Measurements from ENCODE around the gene IGF2BP1.

The IGF2BP1 gene

DNA sequence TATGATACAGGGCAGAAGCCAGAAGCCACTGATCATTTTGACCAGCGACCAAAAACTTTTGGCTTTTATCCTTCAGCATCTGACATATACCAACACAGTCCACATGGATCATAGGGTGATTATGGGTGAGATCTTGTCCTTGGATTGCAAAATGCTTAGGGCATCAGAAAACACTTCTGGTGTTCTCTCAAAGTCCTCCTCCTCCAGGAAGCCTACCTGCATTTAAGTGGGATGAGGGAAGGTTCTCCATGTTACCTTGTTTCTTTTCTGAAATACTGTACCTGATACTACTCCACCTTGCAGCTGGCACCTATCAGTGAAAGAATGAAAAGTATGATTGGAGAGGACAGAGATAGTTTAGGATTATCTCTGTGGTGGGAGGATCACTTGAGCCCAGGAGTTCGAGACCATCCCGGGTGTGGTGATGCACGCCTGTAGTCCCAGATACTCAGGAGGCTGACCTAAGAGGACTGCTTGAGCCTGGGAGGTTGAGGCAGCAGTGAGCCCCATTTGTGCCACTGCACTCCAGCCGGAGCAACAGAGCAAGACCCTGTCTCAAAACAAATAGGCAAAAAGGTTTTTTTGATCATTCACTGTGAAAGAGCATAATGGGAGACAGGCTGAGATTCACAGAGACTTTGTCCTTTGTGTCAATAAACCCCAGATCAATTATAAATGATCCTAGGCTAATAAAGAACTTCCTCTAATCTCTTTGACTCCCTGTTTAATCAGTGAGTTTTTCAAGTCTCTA lies 88.6 kb downstream of the IGF2BP1 start:
- Histone ChIP-seq H3F3A (ENCODE audit: insufficient read depth, low read length) (no peaks in the 10 kb centered on the region), H3K27ac (ENCODE audit: low read length) (no peak overlapping the region), H3K36me3 (replicated peaks; ENCODE audit: insufficient read depth, low read length) (no peaks in the 10 kb centered on the region), H3K9me2 (replicated peaks; ENCODE audit: insufficient read depth, low read length) (no peaks in the 10 kb centered on the region), H3K27me3 (replicated peaks; ENCODE audit: insufficient read depth, low read length) (0 out of 2 replicates have a peak, but pooled peaks cover 10% of the 10 kb centered on the region), H3K4me1 (ENCODE audit: low read length) (no peaks in the 10 kb centered on the region), H3K4me3 (ENCODE audit: low read length) (no peak overlapping the region), H3K9me3 (replicated peaks; ENCODE audit: insufficient read depth, low read length) (no peaks in the 10 kb centered on the region), H3K79me2 (ENCODE audit: low read length) (no peaks in the 10 kb centered on the region), H3K4me2 (ENCODE audit: low read depth, low read length) (no peak overlapping the region), H4K20me1 (ENCODE audit: insufficient read depth, low read length) (no peaks in the 10 kb centered on the region), H3K9ac (ENCODE audit: low read length) (no peak overlapping the region), H2AFZ (ENCODE audit: low read length) (no peak overlapping the region)
- no peak for DNase-seq
- TF ChIP-seq, protein P1, sequence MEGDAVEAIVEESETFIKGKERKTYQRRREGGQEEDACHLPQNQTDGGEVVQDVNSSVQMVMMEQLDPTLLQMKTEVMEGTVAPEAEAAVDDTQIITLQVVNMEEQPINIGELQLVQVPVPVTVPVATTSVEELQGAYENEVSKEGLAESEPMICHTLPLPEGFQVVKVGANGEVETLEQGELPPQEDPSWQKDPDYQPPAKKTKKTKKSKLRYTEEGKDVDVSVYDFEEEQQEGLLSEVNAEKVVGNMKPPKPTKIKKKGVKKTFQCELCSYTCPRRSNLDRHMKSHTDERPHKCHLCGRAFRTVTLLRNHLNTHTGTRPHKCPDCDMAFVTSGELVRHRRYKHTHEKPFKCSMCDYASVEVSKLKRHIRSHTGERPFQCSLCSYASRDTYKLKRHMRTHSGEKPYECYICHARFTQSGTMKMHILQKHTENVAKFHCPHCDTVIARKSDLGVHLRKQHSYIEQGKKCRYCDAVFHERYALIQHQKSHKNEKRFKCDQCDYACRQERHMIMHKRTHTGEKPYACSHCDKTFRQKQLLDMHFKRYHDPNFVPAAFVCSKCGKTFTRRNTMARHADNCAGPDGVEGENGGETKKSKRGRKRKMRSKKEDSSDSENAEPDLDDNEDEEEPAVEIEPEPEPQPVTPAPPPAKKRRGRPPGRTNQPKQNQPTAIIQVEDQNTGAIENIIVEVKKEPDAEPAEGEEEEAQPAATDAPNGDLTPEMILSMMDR (IDR thresholded peaks at IDR 0.05; ENCODE audit: low read length), result no peak
- TF ChIP-seq EZH2phosphoT487 (IDR thresholded peaks at IDR 0.05; ENCODE audit: low read length) (no peak), EZH2 (optimal IDR thresholded peaks at IDR 0.05; ENCODE audit: low read depth, low read length) (no peak)

DNA sequence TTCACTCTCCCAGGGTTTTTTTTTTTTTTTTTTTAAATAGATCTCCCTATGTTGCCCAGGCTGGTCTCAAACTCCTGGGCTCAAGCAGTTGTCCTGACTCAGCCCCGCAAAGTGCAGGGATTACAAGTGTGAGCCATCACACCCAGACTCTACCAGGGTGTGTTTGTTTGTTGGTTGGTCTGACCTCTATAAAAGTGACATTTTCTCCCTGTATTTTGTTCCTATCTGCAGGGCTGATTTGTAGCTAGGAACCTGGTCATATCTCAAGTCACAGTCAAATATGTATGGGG lies 89.1 kb downstream of the IGF2BP1 start:
- Histone ChIP-seq H2AFZ (ENCODE audit: low read length) (no peak overlapping the region), H3K9ac (ENCODE audit: low read length) (no peak overlapping the region), H3K36me3 (replicated peaks; ENCODE audit: insufficient read depth, low read length) (no peaks in the 10 kb centered on the region), H3K4me3 (ENCODE audit: low read length) (no peak overlapping the region), H3K79me2 (ENCODE audit: low read length) (no peaks in the 10 kb centered on the region), H3K9me3 (replicated peaks; ENCODE audit: insufficient read depth, low read length) (no peaks in the 10 kb centered on the region), H3F3A (ENCODE audit: insufficient read depth, low read length) (no peaks in the 10 kb centered on the region), H4K20me1 (ENCODE audit: insufficient read depth, low read length) (no peaks in the 10 kb centered on the region), H3K4me1 (ENCODE audit: low read length) (no peaks in the 10 kb centered on the region), H3K27ac (ENCODE audit: low read length) (no peak overlapping the region), H3K27me3 (replicated peaks; ENCODE audit: insufficient read depth, low read length) (0 out of 2 replicates have a peak, but pooled peaks cover 10% of the 10 kb centered on the region), H3K9me2 (replicated peaks; ENCODE audit: insufficient read depth, low read length) (no peaks in the 10 kb centered on the region), H3K4me2 (ENCODE audit: low read depth, low read length) (no peak overlapping the region)
- TF ChIP-seq, protein P1 (IDR thresholded peaks at IDR 0.05; ENCODE audit: low read length), result no peak
- TF ChIP-seq EZH2 (optimal IDR thresholded peaks at IDR 0.05; ENCODE audit: low read depth, low read length) (no peak), EZH2phosphoT487 (IDR thresholded peaks at IDR 0.05; ENCODE audit: low read length) (no peak)
- no peak for DNase-seq

DNA sequence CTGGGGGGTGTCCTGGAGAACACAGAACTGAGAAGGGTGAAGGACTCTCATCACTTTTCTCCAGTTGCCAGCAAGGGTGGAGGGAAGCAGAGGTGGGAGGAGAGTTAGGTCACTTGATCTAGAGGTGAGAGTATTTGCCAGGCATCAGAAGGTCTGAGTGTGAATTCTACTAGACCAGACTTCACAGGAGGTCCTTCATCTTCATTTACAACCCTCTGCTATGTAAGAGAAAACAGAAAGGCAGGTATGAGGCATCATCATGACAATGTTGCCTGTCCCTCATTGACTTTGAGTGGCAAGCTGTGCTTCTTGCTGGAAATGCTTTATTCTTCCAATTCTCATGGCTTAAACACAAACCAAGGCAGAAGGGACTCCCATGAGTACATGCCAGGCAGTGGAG lies 89.5 kb downstream of the IGF2BP1 start:
- Histone ChIP-seq H3K27me3 (replicated peaks; ENCODE audit: insufficient read depth, low read length) (0 out of 2 replicates have a peak, but pooled peaks cover 10% of the 10 kb centered on the region), H4K20me1 (ENCODE audit: insufficient read depth, low read length) (no peaks in the 10 kb centered on the region), H3F3A (ENCODE audit: insufficient read depth, low read length) (no peaks in the 10 kb centered on the region), H3K79me2 (ENCODE audit: low read length) (no peaks in the 10 kb centered on the region), H3K4me3 (ENCODE audit: low read length) (no peak overlapping the region), H3K9ac (ENCODE audit: low read length) (no peak overlapping the region), H3K36me3 (replicated peaks; ENCODE audit: insufficient read depth, low read length) (no peaks in the 10 kb centered on the region), H3K4me1 (ENCODE audit: low read length) (no peaks in the 10 kb centered on the region), H3K9me3 (replicated peaks; ENCODE audit: insufficient read depth, low read length) (no peaks in the 10 kb centered on the region), H3K4me2 (ENCODE audit: low read depth, low read length) (no peak overlapping the region), H3K27ac (ENCODE audit: low read length) (no peak overlapping the region), H3K9me2 (replicated peaks; ENCODE audit: insufficient read depth, low read length) (no peaks in the 10 kb centered on the region), H2AFZ (ENCODE audit: low read length) (no peak overlapping the region)
- no peak for TF ChIP-seq EZH2phosphoT487 (IDR thresholded peaks at IDR 0.05; ENCODE audit: low read length)
- TF ChIP-seq EZH2 (optimal IDR thresholded peaks at IDR 0.05; ENCODE audit: low read depth, low read length), result no peak
- TF ChIP-seq, protein P1 (IDR thresholded peaks at IDR 0.05; ENCODE audit: low read length), result no peak
- no peak for DNase-seq
